Measurements from ENCODE around the gene NAA30.

NAA30 gene

GRCh38 chr14:57400556-57401494, 10.4 kb downstream of the NAA30 start:
- DNase-seq (ENCODE audit: low spot score): no peak

- no peak for DNase-seq (ENCODE audit: low spot score)
These were observed 11.1 kb downstream of the NAA30 start for GRCh38 chr14:57401501-57401900.

GRCh38 chr14:57402173-57402852, 11.9 kb downstream of the NAA30 start:
- no peak for DNase-seq (ENCODE audit: low spot score)

- no peak for DNase-seq (ENCODE audit: low spot score)
These were observed 13.1 kb downstream of the NAA30 start for GRCh38 chr14:57403521-57403864.

- no peak for DNase-seq (ENCODE audit: low spot score)
These were observed 15.2 kb downstream of the NAA30 start for GRCh38 chr14:57405562-57405961.

- DNase-seq (ENCODE audit: low spot score): no peak
These were observed 17.7 kb downstream of the NAA30 start for GRCh38 chr14:57408037-57408436.

GRCh38 chr14:57408634-57409033, 18.2 kb downstream of the NAA30 start:
- no peak for DNase-seq (ENCODE audit: low spot score)

- DNase-seq (ENCODE audit: low spot score): no peak
These were observed 22.0 kb downstream of the NAA30 start for GRCh38 chr14:57412341-57412740.

GRCh38 chr14:57413849-57414248, 23.5 kb downstream of the NAA30 start:
- DNase-seq (ENCODE audit: low spot score): no peak

GRCh38 chr14:57417228-57417627, 26.8 kb downstream of the NAA30 start:
- no peak for DNase-seq (ENCODE audit: low spot score)

GRCh38 chr14:57418999-57419398, 28.6 kb downstream of the NAA30 start:
- DNase-seq (ENCODE audit: low spot score): no peak

GRCh38 chr14:57420033-57420432, 29.6 kb downstream of the NAA30 start:
- no peak for DNase-seq (ENCODE audit: low spot score)

- DNase-seq (ENCODE audit: low spot score): no peak
These were observed 30.6 kb downstream of the NAA30 start for GRCh38 chr14:57420986-57421385.

- DNase-seq (ENCODE audit: low spot score): no peak
These were observed 45.5 kb downstream of the NAA30 start for GRCh38 chr14:57435923-57436322.

- no peak for DNase-seq (ENCODE audit: low spot score)
These were observed 71.5 kb downstream of the NAA30 start for GRCh38 chr14:57461777-57462320.

- DNase-seq (ENCODE audit: low spot score): no peak
These were observed 72.2 kb downstream of the NAA30 start for GRCh38 chr14:57462551-57462950.

GRCh38 chr14:57464008-57464730, 73.8 kb downstream of the NAA30 start:
- DNase-seq (ENCODE audit: low spot score): no peak
